ENCODE measurements around the gene PCGF3.

- TF ChIP-seq CTCF (IDR thresholded peaks at IDR 0.05) (no peak), POLR2A (IDR thresholded peaks at IDR 0.05) (no peak)
Measured at GRCh38 chr4:684623-685327, 20.9 kb upstream of the PCGF3 start.

Data from testis (tissue), 2 donors.